Endodermal cell (in vitro differentiated cells): ENCODE data around the gene FUBP3. TPM values are rescaled to one million over a fixed set of nuclear protein-coding genes. Genes with fewer than 3 reads are reported as not detected.

Experiments
- microRNA-seq: library from miRNA; unstranded; fragments of <30 nt; microRNA quantifications from one replicate; pipeline ENCODE4 v1.2.0, GENCODE V29; 2020; ENCODE audit warnings: borderline microRNAs expressed
- total RNA-seq, 2 donors: library from RNA; stranded (reverse); fragmentation: NEBNext Ultra II Directional in 1 of 2; extraction: Animal tissue kit (Norgen Biotek cat#: 25700) in 1 of 2; gene quantifications; 2 replicates in 1 of 2; 3 replicates in 1 of 2; pipeline ENCODE4 v1.2.1, GENCODE V29; 2021

FUBP3 gene
- total RNA-seq, 2 donors from 2014 or later = 74.3 to 76.3 TPM

Small RNA genes within 50 kb of the gene (microRNA-seq; reads per million reads assigned to microRNA genes)
- gene MIR6856 = not detected

Other genes starting within 250 kb of the FUBP3 start
- gene ASS1, start 134.6 kb upstream of the FUBP3 start, total RNA-seq = 10 to 100 TPM; 30.9 to 57.2 TPM
- gene PRDM12, start 85.0 kb downstream of the FUBP3 start, total RNA-seq = not detected
- 10 to 100 TPM; 47.8 to 74.0 TPM for gene EXOSC2, start 114.2 kb downstream of the FUBP3 start, total RNA-seq